ENCODE data around the gene SGSM1.

The SGSM1 gene

DNA sequence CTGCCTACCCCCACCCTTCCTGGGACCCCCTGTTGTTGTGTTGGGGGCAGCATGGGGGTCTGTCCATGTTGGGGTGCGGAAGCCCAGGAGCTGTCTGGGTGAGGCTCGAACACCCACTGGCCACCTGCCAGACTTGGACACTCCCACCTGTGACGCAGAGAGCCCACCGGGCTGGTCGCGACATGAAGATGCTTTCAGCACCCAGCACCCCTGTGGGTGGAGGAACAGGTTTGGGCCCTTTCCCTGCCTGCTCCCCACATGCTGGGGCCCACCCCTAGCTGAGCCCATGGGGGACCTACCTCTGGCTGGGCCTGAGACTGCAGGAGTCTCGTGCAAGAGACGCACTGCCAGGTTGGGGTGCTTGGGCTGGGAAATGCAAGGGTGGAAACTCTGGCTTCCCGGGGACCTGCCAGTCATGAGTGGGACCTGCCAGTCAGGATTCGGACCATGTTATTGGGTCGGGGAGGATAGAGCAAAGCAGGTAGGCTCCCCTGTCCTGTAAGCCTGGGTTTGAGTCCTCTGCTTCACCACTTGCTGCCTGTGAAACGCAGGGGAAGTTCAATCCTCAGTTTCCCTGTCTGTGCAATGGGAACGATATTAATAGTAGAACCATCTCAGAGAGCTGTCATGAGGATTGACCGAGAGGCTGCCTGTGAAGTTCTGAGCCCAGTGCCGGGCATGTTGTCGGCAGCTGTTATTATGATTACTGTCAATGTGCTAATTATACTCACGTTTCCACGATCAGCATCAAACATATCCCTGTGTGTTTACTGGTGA lies 170.6 kb downstream of the SGSM1 start:
- DNase-seq: no peak
